Upper lobe of left lung (tissue), 6 donors: ENCODE measurements around the gene C16orf54. TPM values are rescaled to one million over a fixed set of nuclear protein-coding genes. Genes with fewer than 3 reads are reported as not detected.
"Not testable (repeated sequence)": the region's sequence is repeated elsewhere in the genome, so short reads cannot be mapped to it uniquely, and the experiment has no call there.

Source experiments
- ATAC-seq, 2 donors: fragments of 200-7000 bp; cut with Tn5 transposase; one replicate each; pipeline ENCODE4 v1.9.1; 2022; ENCODE audit warnings: mild to moderate bottlenecking in 2 of 2, moderate library complexity in 2 of 2; ENCODE audit not compliant: low FRiP score in 2 of 2
- DNase-seq, 2 donors: peaks; one replicate each; pipeline ENCODE4 v3.0.0-alpha.2; 2019 to 2020
- H3K27ac ChIP-seq, 4 donors: fragments of 200-600 bp; sonication (generic); one replicate each; pipeline ENCODE4 v1.5.1; 2016 to 2019
- H3K27me3 ChIP-seq, 4 donors: fragments of 200-600 bp; sonication (generic); one replicate each; pipeline ENCODE4 v1.5.1; 2017 to 2019
- H3K36me3 ChIP-seq, 4 donors: fragments of 200-600 bp; sonication (generic); one replicate each; pipeline ENCODE4 v1.5.1; 2016 to 2019
- H3K4me1 ChIP-seq, 4 donors: fragments of 200-600 bp; sonication (generic); one replicate each; pipeline ENCODE4 v1.5.1; 2018 to 2019
- H3K4me3 ChIP-seq, 4 donors: fragments of 200-600 bp; sonication (generic); one replicate each; pipeline ENCODE4 v1.5.1; 2017 to 2019; ENCODE audit warnings: mild to moderate bottlenecking in 2 of 4, moderate library complexity in 1 of 4
- H3K9me3 ChIP-seq, 4 donors: fragments of 200-600 bp; sonication (generic); one replicate each; pipeline ENCODE4 v1.5.1; 2018 to 2019
- EP300 ChIP-seq, 4 donors: sonication (generic); formaldehyde crosslinking; IDR thresholded peaks; one replicate each; pipeline ENCODE4 v1.5.1; 2017; ENCODE audit warnings: antibody characterized with exemption in 4 of 4, control low read depth in 2 of 4
- POLR2A ChIP-seq, 4 donors: fragments of 450-650 bp; IDR thresholded peaks; one replicate each; pipeline ENCODE4 v1.5.1; 2016 to 2017; ENCODE audit warnings: antibody characterized with exemption in 4 of 4, mild to moderate bottlenecking in 2 of 4
- POLR2AphosphoS5 ChIP-seq, 2 donors: sonication (generic); formaldehyde crosslinking; IDR thresholded peaks; one replicate each; pipeline ENCODE4 v1.5.1; 2017; ENCODE audit warnings: antibody characterized with exemption in 2 of 2
- WGBS, 2 donors: methylation state at CpG; one replicate each; pipeline ENCODE4 v1.1.5; 2017 to 2018; 5-methylcytosine and 5-hydroxymethylcytosine counted together
- total RNA-seq, 6 donors: library from RNA; depleted of rRNA in 4 of 6; stranded (reverse); fragments of >200 nt in 4 of 6; gene quantifications; one replicate each; pipeline versions ENCODE4 v1.1.0 to v1.2.1, GENCODE V29; 2016 to 2021
- TF ChIP-seq, protein P1 (sequence below), 6 experiments: fragments of 450-650 bp in 4 of 6; fragments of 200-600 bp in 2 of 6; sonication (generic) in 2 of 6; IDR thresholded peaks; one replicate each; pipeline ENCODE4 v1.5.1; 2016 to 2019; ENCODE audit warnings: antibody characterized with exemption in 6 of 6
- donor health status: DM: no; HTN: no; CAD: no; lungs with moderate emphysema.
- donor health status: DM: no; HTN: yes; CAD: no; lungs with severe emphysema.

Gene C16orf54
- total RNA-seq, 6 donors from 2014 or later = 2.4 to 17.3 (median 7.5) TPM

DNA sequence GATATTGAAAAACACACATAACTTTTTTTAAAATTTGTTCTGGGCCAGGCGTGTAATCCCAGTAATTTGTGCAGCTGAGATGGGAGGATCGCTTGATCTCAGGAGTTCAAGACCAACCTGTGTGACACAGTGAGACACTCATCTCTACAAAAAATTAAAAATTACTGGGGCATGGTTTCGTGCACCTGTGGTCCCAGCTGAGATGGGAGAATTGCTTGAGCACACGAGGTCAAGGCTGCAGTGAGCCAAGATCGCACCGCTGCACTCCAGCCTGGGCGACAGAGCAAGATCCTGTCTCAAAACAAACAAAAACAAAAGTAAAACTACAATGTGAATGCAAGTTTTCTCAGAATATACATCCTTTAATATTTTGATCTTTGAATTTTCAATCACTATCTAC lies 15.1 kb downstream of the C16orf54 start:
- Histone ChIP-seq H3K27ac (no peak overlapping the region), H3K4me3 (no peak overlapping the region), H3K4me1 (peaks cover 0 to 3% (median 0%) of the 10 kb centered on the region in 4 donors), H3K9me3 (no peaks in the 10 kb centered on the region), H3K27me3 (no peaks in the 10 kb centered on the region), H3K36me3 (no peaks in the 10 kb centered on the region)
- TF ChIP-seq POLR2AphosphoS5 (IDR thresholded peaks at IDR 0.05) (no peak), POLR2A (IDR thresholded peaks at IDR 0.05) (no peak), EP300 (IDR thresholded peaks at IDR 0.05) (no peak)
- TF ChIP-seq, protein P1, sequence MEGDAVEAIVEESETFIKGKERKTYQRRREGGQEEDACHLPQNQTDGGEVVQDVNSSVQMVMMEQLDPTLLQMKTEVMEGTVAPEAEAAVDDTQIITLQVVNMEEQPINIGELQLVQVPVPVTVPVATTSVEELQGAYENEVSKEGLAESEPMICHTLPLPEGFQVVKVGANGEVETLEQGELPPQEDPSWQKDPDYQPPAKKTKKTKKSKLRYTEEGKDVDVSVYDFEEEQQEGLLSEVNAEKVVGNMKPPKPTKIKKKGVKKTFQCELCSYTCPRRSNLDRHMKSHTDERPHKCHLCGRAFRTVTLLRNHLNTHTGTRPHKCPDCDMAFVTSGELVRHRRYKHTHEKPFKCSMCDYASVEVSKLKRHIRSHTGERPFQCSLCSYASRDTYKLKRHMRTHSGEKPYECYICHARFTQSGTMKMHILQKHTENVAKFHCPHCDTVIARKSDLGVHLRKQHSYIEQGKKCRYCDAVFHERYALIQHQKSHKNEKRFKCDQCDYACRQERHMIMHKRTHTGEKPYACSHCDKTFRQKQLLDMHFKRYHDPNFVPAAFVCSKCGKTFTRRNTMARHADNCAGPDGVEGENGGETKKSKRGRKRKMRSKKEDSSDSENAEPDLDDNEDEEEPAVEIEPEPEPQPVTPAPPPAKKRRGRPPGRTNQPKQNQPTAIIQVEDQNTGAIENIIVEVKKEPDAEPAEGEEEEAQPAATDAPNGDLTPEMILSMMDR (IDR thresholded peaks at IDR 0.05) = no peak
- ATAC-seq (no peak), DNase-seq (no peak)
- WGBS, 2 donors = 63 to 66% methylated on average over 7 of the region's 7 CpGs

DNA sequence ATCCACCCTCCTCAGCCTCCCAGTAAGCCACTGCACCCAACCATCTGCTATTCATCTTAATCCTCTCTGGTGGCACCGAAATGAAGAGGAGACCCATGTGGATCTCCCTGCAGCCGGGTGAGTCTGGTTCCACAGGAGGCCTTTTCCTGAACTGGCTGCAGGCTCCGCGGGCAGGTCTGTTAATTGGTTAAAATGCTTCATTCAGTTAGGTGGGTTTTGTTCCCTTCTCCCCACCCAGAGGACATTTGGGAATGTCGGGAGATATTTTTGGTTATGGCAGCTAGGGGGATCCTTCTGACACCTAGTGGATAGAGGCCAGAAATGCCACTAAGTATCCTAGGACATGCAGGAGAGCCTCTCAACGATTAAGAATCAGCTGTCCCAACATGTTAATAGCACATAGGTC lies 16.7 kb downstream of the C16orf54 start:
- no peak overlapping the region for H3K4me3 ChIP-seq
- peak in 1 of 2 donors; percentile 32 for ATAC-seq
- H3K4me1 ChIP-seq = peaks cover 0 to 3% (median 0%) of the 10 kb centered on the region in 4 donors
- no peaks in the 10 kb centered on the region for H3K36me3 ChIP-seq
- no peak overlapping the region for H3K27ac ChIP-seq
- TF ChIP-seq, protein P1 (IDR thresholded peaks at IDR 0.05) = peak in 5 of 6 experiments; percentile 20 to 50 (median 40)
- no peak for TF ChIP-seq POLR2A (IDR thresholded peaks at IDR 0.05)
- no peaks in the 10 kb centered on the region for H3K9me3 ChIP-seq
- 31 to 48% methylated on average over 6 of the region's 6 CpGs for WGBS, 2 donors
- DNase-seq = no peak
- H3K27me3 ChIP-seq = no peaks in the 10 kb centered on the region

DNA sequence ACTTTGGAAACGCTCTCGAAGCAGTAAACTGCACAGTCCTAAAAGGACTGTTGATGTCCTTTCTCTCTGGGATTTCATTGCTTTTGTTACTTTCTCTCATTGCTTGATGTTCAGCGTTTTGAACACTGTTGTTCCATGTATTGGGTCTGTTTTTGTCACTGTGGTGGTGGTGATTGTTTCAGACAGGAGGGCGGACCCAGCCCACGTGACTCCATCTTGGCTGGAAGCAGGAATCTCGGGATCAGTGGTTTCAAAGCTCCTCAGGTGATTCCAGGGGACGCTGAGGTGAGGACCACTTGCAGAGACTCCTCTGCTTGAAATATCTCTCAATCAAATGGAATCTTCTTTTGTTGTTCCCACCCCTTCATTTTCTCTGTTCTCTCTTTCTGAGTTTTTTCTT lies 18.3 kb downstream of the C16orf54 start:
- H3K36me3 ChIP-seq = no peaks in the 10 kb centered on the region
- 82 to 84% methylated on average over 7 of the region's 7 CpGs for WGBS, 2 donors
- no peak overlapping the region for H3K27ac ChIP-seq
- H3K27me3 ChIP-seq = no peaks in the 10 kb centered on the region
- no peaks in the 10 kb centered on the region for H3K9me3 ChIP-seq
- DNase-seq = no peak
- TF ChIP-seq EP300 (IDR thresholded peaks at IDR 0.05) (no peak), POLR2A (IDR thresholded peaks at IDR 0.05) (no peak), POLR2AphosphoS5 (IDR thresholded peaks at IDR 0.05) (no peak)
- TF ChIP-seq, protein P1 (IDR thresholded peaks at IDR 0.05) = no peak
- H3K4me1 ChIP-seq = peaks cover 0 to 3% (median 0%) of the 10 kb centered on the region in 4 donors
- H3K4me3 ChIP-seq = no peak overlapping the region
- no peak for ATAC-seq

DNA sequence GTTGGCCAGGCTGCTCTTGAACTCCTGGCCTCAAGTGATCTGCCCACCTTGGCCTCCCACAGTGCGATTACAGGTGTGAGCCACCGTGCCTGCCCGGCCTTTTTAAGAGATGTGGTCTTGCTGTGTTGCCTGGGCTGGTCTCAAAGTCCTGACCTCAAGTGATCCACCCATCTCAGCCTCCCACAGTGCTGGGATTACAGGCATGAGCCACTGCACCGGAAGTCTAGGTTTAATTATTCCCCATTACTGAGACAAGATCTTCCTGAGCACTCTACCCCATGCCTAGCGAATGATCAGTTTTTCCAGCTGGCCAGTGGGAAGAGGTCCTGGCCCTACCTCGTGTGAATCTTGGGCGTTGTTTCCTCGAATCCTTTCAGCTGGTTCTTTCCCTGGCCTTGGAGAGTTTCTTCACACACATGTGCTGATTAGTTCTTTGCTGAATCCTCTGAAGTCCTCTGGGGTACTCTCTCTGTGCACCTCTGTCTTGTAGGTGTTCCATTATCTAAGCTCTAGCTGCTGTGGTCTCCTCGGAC lies 18.9 kb downstream of the C16orf54 start:
- Histone ChIP-seq H3K27me3 (no peaks in the 10 kb centered on the region), H3K4me1 (peaks cover 0 to 3% (median 0%) of the 10 kb centered on the region in 4 donors), H3K9me3 (no peaks in the 10 kb centered on the region), H3K4me3 (no peak overlapping the region), H3K27ac (no peak overlapping the region), H3K36me3 (no peaks in the 10 kb centered on the region)
- TF ChIP-seq EP300 (IDR thresholded peaks at IDR 0.05) (no peak), POLR2A (IDR thresholded peaks at IDR 0.05) (no peak), POLR2AphosphoS5 (IDR thresholded peaks at IDR 0.05) (no peak)
- TF ChIP-seq, protein P1 (IDR thresholded peaks at IDR 0.05) = no peak
- DNase-seq (no peak), ATAC-seq (no peak)
- 80 to 87% methylated on average over 9 of the region's 9 CpGs for WGBS, 2 donors

DNA sequence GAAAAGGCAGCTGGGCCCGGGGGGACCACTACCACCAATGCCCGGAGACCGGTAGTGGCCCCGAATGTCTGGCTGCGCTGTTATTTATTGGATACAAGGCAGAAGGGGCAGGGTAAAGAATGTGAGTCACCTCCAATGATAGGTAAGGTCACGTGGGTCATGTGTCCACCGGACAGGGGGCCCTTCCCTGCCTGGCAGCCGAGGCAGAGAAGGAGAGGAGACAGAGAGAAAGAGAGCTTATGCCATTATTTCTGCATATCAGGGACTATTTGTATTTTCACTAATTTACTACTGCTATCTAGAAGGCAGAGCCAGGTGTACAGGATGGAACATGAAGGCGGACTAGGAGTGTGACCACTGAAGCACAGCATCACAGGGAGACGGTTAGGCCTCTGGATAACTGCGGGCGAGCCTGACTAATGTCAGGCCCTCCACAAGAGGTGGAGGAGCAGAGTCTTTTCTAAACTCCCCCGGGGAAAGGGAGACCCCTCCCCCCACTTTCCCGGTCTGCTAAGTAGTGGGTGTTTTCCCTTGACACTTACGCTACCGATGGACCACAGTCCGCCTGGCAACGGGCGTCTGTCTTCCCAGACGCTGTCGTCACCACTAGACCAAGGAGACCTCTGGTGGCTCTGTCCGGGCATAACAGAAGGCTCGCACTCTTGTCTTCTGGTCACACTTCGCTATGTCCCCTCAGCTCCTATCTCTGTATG lies 24.5 kb downstream of the C16orf54 start:
- not testable (repeated sequence) for H3K27me3 ChIP-seq, H3K9me3 ChIP-seq, H3K4me1 ChIP-seq, H3K27ac ChIP-seq, H3K4me3 ChIP-seq, H3K36me3 ChIP-seq
- TF ChIP-seq, protein P1 (IDR thresholded peaks at IDR 0.05) = peak in 5 of 6 experiments; percentile 35 to 61 (median 55)
- DNase-seq (peak in 1 of 2 donors; percentile 81), ATAC-seq (peak in 1 of 2 donors; percentile 86)
- WGBS, 2 donors = 44 to 48% methylated on average over 19 to 24 of the region's 24 CpGs
